HG03103 (cell line): ENCODE measurements around the gene ITGB6.
"Not testable (repeated sequence)": the region's sequence is repeated elsewhere in the genome, so short reads cannot be mapped to it uniquely, and the experiment has no call there.

Source experiments
- ATAC-seq: cut with Tn5 transposase; IDR thresholded peaks from one replicate; pipeline ENCODE4 v1.9.1; 2021; ENCODE audit warnings: low read depth; ENCODE audit not compliant: unreplicated experiment

ITGB6 gene

DNA sequence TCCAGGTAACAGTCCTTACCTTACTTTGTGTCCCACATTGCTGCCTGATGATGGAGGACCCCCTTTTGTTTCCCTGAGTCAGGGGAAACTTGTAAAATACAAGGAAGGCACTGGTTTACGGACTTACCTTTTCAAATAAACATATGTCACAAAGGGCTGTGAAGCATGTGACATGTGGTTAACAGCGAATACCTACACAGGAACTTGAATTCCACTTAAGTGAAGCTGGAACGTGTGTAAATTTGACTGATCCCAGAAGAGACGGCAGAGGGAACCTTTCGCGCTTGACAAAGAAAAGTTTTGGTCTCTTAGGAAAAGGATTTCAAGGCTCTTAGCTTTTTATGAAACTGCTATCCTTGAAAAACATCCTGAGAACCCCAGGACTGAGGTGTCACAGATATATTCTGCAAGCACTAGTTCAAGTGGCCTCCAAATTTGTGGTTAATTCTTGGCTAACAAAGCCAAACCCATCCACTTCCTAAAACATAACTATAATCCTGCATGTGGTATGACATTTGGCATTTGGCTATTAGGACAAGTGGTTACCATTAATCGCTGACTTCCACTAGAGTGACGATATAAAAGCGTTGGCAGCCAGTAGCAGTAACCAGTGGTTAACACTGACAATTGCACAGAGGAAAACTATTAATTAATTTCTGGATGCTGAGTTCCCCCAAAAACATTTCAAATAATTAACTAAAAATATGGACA is 55.6 kb downstream of the ITGB6 start:
- no peak for ATAC-seq

DNA sequence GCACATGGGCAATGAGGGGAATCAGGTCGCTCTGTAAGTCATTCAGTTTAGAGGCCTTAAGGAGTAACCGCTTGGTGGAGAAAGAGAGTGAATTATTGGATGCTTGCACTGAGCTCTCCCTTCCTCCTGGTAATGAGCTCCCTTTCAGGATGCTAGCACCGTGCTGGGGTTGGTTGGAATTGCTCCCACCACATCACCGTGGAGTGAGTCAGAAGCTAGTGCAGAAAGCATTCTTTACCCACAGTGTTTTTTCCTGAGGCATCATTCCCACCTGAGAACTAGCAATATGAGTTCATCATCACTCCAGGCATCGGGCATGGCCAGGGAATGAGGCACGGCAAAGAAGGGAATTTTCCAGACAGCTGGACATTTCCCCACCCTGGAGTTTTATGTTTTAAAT is 57.6 kb downstream of the ITGB6 start:
- ATAC-seq: no peak

DNA sequence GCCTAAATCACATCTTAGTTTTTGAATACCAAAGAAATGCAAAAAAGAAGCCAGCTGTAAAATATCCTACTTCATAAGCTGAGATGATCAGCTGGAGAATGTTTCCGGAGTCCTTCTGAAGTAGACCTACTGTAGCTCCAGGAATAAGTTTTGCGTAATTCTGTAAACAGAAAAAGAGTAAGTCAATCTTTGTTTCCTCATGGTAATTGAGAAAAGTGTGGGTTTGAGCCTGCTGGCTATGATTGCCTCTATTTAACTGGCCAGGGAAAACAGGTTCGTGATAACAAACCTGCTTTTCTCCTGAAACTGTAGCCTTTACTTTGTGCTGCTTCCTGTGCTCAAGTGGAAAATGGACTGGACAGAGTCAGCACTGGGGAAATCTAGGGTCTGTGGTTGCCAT is 58.2 kb downstream of the ITGB6 start:
- no peak for ATAC-seq

DNA sequence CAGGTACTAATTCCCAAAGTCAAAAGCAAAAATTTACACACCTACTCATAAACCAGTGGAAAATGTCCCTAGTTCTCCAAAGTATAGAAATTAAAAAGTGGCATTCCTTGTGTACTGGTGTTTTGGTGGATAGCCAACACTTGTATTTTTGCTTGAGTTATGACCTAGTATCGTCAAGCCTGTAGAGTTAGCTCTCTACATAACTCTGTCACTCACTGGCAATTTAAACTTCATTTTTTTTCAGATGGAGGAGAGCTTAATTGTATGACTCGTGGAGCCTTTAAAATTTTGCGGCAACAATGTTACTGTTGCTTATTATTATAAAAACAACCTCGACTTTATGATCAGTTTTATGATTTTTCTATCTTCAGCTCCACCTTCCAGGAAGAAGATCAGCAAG is 58.7 kb downstream of the ITGB6 start:
- ATAC-seq: no peak

DNA sequence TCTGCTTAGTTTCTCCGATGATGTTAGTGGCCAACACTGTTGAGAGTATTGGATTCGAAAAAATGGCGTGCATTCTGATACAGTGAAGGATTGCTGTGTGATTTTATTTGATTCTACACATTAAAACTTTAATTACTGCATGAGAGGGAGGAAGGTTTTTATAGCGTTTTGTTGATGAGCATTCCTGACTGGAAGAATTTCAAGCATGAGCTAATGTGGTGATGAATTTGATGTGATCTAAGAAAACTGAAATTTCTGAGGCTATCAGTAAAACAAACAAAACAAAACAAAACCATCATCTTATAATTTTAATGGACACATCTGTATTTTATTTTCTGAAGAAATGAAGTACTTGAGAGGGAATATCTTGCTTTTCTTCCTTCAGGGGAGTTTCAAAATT is 59.6 kb downstream of the ITGB6 start:
- ATAC-seq: no peak

DNA sequence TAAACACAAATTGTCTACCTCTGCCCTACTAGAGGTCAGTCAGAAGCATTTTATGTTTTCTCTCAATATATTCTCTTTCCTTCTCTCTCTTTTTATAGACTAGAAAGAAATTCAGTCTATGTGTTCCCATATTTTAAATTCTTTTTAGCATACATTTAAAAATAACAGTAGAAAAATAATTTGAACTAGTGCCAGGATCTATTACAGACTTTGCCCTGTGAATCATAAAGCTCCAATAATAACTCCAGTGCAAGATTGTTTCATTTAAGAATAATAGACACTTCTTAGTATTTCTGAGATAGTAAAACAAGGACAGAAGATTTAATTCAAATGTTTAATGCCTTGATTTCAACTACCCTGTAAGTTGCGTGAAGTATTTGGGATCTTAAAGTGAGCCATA is 60.1 kb downstream of the ITGB6 start:
- ATAC-seq: no peak

DNA sequence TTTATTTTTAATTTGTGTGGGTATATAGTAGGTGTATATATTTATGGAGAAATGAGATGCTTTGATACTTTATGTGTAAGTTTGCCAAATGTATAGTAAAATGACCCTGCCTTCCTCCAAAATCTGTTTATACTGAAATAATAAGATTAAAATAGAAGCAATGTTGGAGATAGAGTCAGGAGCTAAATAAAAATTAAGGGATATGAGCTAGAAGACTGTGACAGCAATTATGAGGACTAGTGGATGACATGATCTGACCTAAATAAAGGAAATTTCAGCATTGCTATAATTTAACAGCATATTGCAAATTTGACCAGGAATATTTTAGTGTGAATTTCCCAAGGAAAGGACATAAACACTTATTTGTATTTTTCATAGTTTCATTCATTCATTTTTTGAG is 60.7 kb downstream of the ITGB6 start:
- ATAC-seq: no peak

DNA sequence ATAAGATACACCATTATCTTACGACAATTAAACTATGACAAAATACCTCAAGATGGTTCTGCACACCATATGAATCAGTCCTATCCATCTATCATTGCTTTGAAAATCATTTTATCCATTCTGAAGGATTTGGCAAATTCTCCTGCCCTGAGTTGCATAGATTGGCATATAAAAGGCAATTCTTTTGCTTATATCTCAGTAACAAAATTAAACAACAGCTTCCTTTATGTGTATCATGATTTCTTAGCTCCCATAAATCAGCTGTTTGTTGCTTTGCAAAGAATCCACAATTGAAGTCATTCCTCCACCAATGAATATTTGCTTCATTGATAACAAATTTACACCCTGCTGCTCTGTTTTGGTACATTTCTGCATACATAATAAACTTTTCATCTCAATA is 61.7 kb downstream of the ITGB6 start:
- no peak for ATAC-seq

DNA sequence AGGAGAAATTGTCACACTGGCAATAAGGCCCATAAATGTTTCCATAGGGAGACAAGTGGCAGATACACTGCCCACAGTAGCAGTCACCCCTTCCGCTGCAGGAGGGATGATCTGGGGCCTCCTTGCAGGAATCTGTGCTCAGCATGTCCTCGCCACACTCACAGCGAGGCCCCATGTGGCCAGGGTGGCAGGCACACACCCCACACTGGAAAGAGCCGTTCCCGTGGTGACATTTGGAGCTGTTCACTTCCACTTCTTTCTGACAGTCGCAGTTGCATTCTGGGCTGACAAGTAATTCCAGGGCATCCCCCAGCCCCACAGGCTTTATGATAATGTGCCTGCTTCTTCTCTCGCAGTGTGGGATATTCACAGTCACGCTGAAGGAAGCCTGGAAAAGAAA is 62.6 kb downstream of the ITGB6 start:
- ATAC-seq: no peak

DNA sequence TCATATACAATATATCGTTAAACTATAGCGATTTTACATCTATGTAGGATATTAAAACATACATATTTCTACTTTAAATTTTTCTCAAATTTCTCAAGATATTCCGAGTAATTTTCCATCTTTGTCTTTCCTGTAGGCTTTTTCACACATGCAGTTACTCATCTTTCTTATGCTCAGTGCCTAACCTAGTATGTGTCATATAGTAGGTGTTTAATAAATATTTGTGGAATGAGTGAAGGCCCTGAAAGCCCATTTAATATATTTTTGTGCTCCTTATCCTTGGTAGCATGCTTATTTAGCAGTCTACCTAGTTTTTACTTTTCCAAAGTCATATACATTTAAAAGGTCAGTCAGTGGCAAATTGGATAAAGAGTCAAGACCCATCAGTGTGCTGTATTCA is 67.3 kb downstream of the ITGB6 start:
- no peak for ATAC-seq

DNA sequence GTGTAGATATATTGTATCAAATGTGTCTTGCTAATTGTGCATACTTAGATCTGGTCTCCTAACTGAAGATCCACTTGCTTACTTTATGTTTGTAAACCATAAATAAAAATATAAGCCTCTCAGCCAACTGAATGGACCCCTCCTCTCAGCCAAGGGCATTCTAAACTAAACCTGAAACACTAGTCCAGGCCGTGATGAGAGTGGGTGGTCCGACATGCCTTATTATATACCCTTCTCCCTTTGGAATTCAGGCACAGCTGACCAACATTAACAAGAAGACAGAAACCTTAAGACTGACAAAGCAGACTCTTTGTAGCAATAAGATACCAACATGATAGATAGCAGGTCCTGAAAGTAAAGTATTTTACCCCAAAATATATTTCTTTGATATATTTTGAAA is 73.3 kb downstream of the ITGB6 start:
- no peak for ATAC-seq

DNA sequence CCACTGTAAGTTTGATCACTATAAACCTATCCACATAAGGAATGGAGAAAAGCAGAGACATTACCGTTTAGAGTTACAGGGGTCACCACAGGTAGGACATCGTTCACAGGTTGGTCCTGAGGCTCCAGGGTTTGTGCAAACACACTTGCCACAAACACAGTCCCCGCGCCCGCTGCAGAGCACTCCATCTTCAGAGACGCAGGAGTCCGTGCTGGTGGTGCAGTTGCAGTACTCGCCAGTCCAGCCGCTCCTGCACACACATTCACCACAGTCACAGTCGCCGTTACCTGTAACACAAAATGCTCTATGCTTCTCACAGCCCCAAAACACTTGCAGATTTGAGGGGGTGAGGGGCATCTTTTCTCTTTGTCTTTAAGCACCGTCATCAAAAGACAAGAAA is 73.8 kb downstream of the ITGB6 start:
- no peak for ATAC-seq

DNA sequence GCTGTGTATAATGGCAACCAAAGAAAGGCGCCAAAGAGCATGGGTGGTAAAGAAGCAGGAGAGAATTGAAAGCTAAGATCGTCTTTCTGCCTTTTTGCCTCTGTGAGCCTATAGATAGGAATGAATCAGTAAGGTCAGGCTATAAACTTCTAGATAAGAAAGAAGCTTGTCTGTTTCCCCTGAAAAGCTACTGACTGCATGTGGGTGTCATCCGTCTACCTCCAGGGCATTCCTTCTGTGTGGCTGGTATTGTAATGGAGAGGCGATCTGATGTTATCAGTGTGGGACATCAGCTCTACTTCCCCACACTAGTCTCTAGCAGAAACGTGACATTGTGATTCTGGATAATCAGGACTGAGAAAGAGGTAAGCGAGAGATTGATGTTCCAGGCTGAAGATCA is 74.2 kb downstream of the ITGB6 start:
- ATAC-seq: no peak

DNA sequence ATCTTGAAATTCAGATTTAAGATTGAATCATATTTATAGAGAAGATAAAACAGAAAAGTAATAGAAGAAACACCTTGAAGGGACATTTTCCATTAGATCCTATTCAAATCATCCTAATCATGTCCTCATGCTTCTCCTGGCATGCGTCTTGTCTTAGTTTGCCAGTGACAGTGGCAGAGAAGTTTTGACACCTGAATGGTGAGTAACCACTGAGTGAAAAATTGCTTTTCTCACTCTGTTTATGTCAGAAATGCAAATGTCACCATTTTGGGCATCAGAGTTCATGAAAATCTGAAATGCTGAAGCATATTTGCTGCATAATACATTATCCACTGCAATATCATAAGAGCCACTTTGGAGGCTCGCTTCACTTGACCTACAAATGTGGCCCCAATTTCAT is 74.7 kb downstream of the ITGB6 start:
- ATAC-seq: no peak

DNA sequence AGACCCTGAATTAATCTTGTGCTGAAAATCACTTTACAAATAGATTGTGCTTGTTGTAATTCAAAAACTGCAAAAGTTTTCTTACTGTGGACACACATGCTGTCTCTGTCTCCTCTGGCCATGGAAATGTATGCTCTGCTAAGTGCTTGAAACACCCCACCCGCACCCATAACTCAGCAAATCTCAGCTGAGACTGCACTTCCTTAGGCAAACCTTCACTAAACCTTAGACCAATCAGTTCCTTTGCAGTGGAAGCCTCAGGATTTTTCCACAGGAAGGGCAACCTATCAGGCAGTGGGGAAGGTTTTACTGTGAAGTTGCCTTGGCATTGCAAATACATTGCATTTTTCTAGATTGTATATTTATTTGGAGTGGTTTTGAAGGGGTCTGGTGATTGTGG is 75.5 kb downstream of the ITGB6 start:
- no peak for ATAC-seq

DNA sequence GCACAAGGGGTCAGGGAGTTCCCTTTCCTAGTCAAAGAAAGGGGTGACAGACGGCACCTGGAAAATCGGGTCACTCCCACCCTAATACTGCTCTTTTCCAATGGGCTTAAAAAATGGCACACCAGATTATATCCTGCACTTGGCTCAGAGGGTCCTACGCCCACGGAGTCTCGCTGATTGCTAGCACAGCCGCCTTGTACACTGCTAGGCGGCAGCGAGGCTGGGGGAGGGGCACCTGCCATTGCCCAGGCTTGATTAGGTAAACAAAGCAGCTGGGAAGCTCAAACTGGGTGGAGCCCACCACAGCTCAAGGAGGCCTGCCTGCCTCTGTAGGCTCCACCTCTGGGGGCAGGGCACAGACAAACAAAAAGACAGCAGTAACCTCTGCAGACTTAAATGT is 85.4 kb downstream of the ITGB6 start:
- ATAC-seq: not testable (repeated sequence)

DNA sequence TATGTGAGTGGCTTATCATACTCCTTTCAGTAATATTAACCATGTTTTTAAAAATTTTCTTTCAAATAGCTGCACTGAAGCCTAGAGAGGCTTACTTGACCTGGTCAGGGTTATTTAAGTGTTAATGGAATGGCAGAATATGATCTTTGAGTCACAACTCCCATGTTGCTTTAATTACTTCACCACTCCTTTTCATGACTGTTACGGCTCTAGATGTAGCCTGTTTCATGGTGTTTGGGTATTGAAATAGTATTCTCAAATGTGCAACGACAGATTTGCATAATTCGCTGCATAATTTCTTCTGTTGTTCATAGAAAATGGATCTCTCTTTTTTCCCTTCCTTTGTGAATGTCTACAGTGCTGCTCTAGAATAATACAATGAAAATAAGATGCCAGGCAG is 86.1 kb downstream of the ITGB6 start:
- no peak for ATAC-seq

DNA sequence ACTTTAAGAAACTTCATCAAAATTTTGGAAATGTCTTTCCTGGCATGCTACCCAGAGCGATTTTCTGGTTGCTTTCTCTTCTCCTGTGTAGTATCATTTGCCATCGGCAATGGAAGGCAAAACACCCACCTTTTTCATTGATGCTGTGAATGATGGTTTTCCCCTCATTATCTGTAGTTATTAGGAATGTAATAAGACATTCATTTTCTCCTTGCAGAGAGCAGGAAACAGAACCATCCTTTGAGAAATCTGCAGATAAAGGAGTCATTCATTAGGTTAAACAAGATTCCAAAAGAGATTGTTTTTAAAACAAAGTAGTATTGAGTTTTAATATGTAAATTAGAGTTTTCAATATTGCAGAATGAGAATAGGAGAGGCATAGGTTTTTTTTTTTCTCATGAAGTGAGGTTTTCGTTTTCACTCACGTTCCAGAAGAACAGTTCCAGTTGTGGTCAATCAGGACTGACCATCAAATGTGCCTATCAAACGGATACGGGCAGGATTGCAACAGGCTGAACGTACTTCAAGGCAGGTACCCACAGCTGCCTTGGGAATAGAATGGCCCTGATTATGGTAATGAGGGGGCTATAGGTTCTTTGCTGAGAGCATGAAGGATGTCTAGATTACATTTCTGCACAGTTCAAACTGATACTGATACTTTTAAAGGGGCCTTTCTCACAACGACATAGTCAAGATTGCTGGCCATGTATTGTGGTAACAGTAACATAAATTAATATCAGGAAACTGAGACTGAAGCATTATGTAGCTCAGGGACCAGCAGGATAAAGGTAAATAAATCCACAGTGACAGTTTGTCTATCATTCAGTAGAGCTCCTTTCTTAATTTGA is 87.9 kb downstream of the ITGB6 start:
- peak; percentile 53 for ATAC-seq

DNA sequence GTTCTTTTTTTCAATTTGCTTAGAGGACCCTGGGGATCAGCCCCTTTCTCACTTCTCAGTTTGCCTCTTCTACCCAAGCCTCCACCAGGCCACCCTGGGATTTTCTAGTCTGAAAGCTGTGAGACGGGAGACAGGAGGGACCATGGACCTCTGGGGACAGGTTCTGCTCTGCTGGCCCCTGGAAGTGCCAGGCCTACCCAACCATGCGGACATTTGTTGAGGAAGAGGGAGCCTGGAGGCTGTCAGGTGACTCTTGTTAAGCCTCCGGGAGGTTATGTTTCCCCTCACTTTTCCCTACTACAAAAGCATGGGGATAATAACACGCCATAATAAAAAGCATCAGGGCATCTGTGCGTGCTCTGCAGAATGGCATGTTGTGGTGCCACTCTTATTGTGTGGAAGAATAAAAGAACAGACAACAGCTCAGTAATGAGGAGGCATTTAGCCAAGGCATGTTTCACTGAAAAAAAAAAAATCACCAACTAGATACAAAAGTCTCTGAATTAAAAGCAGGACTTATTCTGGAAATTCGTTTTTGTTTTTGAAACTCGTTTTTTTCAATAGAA is 89.3 kb downstream of the ITGB6 start:
- ATAC-seq: no peak

DNA sequence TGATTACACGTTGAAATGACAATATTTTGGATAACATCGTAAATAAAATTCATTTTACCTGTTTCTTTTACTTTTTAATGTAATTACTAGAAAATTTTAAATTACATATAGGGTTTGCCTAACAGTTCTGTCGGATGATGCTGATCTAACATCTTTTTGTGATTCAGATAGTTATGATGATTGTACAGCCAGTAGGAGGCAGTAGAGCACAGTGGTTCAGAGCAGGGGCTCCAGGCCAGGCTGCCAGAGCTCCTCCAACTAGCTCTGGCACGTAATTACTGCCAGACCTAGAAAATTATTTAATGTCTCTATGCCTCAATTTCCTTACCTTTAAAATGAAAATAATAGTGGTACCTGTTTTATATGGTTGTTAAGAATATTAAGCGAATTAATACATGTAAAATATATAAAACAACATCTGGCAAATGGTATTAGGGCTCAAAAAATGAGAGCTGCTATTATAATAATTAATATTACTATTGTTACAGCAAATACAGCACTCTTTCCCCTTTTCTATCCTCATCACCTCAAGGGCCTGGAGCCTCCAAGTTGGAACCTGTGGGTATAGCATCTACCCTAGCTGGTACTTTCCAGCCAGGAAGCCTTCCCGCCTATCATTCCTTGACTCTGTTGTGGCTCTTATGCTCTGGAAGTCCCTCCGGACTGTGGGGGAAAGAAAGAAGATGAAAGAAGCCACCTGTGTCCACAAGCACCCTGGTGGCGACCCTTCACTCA is 90.0 kb downstream of the ITGB6 start:
- no peak for ATAC-seq

DNA sequence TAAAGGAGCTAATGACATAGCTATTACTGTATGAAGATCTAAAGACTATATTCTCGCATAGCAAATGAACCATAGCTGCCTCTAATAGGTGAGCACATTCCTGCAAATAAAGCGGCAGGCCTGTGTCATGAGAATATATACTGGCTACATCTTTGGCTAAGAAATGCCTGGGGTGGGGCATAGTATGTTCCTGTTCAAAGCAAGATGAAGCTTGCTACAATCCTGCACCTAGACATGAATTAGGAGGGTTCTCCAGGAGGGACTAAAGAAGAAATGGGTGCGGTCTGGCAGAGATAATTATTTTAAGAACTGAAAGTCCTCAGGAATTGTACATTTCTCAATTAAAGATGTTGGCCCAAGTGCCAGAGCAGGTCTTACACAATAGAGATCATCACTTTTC is 90.8 kb downstream of the ITGB6 start:
- ATAC-seq: no peak
